GM19328 (cell line): ENCODE data around the gene AP2B1.
A peak's percentile ranks its signal among the peaks of the same experiment; 100 is the strongest.
"Not testable (repeated sequence)": the region's sequence is repeated elsewhere in the genome, so short reads cannot be mapped to it uniquely, and the experiment has no call there.

ENCODE experiments used
- ATAC-seq: cut with Tn5 transposase; IDR thresholded peaks from one replicate; pipeline ENCODE4 v1.9.1; 2021; ENCODE audit warnings: mild to moderate bottlenecking, moderate library complexity; ENCODE audit not compliant: unreplicated experiment

Gene AP2B1

GRCh38 chr17:35569405-35569804 lies 17.7 kb upstream of the AP2B1 start:
- ATAC-seq = no peak

- ATAC-seq = no peak
These were observed 11.4 kb upstream of the AP2B1 start for GRCh38 chr17:35575759-35576158.

- no peak for ATAC-seq
These were observed 9.3 kb upstream of the AP2B1 start for GRCh38 chr17:35577830-35578196.

- peak; percentile 90 for ATAC-seq
These were observed 8.8 kb upstream of the AP2B1 start, which contains the start of gene PEX12 for GRCh38 chr17:35578197-35578928. Gene PEX12, minus strand, starts transcription at chr17:35578571. Its CDS starts 550 bp downstream, at chr17:35578021.

- no peak for ATAC-seq
These were observed 8.1 kb upstream of the AP2B1 start for GRCh38 chr17:35578929-35579432.

- no peak for ATAC-seq
These were observed 3.1 kb upstream of the AP2B1 start for GRCh38 chr17:35584061-35584460.

GRCh38 chr17:35586569-35587073 lies 501 bp upstream of the AP2B1 start:
- ATAC-seq = no peak

GRCh38 chr17:35588196-35588920 lies 1.2 kb downstream of the AP2B1 start:
- no peak for ATAC-seq

GRCh38 chr17:35596072-35596471 lies 8.9 kb downstream of the AP2B1 start:
- no peak for ATAC-seq

GRCh38 chr17:35596530-35597233 lies 9.6 kb downstream of the AP2B1 start:
- ATAC-seq = no peak

- no peak for ATAC-seq
These were observed 10.5 kb downstream of the AP2B1 start for GRCh38 chr17:35597604-35598003.

GRCh38 chr17:35603674-35604073 lies 16.6 kb downstream of the AP2B1 start:
- no peak for ATAC-seq

GRCh38 chr17:35605678-35606077 lies 18.6 kb downstream of the AP2B1 start:
- ATAC-seq = no peak

GRCh38 chr17:35607239-35607847 lies 20.2 kb downstream of the AP2B1 start:
- ATAC-seq = no peak

GRCh38 chr17:35609831-35610230 lies 22.7 kb downstream of the AP2B1 start:
- no peak for ATAC-seq

GRCh38 chr17:35610746-35611145 lies 23.6 kb downstream of the AP2B1 start:
- not testable (repeated sequence) for ATAC-seq

GRCh38 chr17:35612924-35613521 lies 25.9 kb downstream of the AP2B1 start:
- no peak for ATAC-seq

- ATAC-seq = no peak
These were observed 27.7 kb downstream of the AP2B1 start for GRCh38 chr17:35614810-35615209.

- ATAC-seq = no peak
These were observed 29.4 kb downstream of the AP2B1 start for GRCh38 chr17:35616536-35616935.

- no peak for ATAC-seq
These were observed 30.4 kb downstream of the AP2B1 start for GRCh38 chr17:35617505-35617904.
